Hepatocyte (in vitro differentiated cells): ENCODE data around the gene GAPVD1.

Experiments used
- EZH2 ChIP-seq: fragments of 200-600 bp; sonication (generic); IDR thresholded peaks from 2 replicates; pipeline ENCODE4 v1.6.1; 2016; ENCODE audit warnings: antibody characterized with exemption, mild to moderate bottlenecking, borderline replicate concordance
- EZH2phosphoT487 ChIP-seq: fragments of 200-600 bp; sonication (generic); IDR thresholded peaks from one replicate; pipeline ENCODE4 v1.6.1; 2018; ENCODE audit warnings: antibody characterized with exemption, mild to moderate bottlenecking, low read depth, moderate library complexity; ENCODE audit not compliant: unreplicated experiment, severe bottlenecking
- TF ChIP-seq, protein P1 (sequence below): fragments of 200-600 bp; sonication (generic); IDR thresholded peaks from 2 replicates; pipeline ENCODE4 v1.5.1; 2016; ENCODE audit warnings: antibody characterized with exemption, mild to moderate bottlenecking; ENCODE audit not compliant: poor library complexity

- TF ChIP-seq, protein P1, sequence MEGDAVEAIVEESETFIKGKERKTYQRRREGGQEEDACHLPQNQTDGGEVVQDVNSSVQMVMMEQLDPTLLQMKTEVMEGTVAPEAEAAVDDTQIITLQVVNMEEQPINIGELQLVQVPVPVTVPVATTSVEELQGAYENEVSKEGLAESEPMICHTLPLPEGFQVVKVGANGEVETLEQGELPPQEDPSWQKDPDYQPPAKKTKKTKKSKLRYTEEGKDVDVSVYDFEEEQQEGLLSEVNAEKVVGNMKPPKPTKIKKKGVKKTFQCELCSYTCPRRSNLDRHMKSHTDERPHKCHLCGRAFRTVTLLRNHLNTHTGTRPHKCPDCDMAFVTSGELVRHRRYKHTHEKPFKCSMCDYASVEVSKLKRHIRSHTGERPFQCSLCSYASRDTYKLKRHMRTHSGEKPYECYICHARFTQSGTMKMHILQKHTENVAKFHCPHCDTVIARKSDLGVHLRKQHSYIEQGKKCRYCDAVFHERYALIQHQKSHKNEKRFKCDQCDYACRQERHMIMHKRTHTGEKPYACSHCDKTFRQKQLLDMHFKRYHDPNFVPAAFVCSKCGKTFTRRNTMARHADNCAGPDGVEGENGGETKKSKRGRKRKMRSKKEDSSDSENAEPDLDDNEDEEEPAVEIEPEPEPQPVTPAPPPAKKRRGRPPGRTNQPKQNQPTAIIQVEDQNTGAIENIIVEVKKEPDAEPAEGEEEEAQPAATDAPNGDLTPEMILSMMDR = no peak
- no peak for TF ChIP-seq EZH2
- no peak for TF ChIP-seq EZH2phosphoT487
Measured at GRCh38 chr9:125260561-125260960, 1.1 kb upstream of the GAPVD1 start.
